AG04450 (cell line): ENCODE results near the gene SYF2. TPM values are rescaled to one million over a fixed set of nuclear protein-coding genes. Genes with fewer than 3 reads are reported as not detected.

Experiments used
- CTCF ChIA-PET: fragments of 300-600, 350-600 bp; formaldehyde crosslinking; extraction: SDS; loops from one replicate; lab custom pipeline; 2022; ENCODE audit warnings: antibody characterized with exemption, inconsistent platforms; lab: Charles Lee
- POLR2A ChIA-PET: fragments of 350-600 bp; formaldehyde crosslinking; extraction: SDS; loops from one replicate; lab custom pipeline; 2021; ENCODE audit warnings: antibody characterized with exemption, inconsistent platforms; lab: Yijun Ruan, JAX
- DNase-seq: peaks from one replicate; pipeline ENCODE4 v3.0.0-alpha.2; 2011; ENCODE audit warnings: low read depth, low spot score
- H3K27ac ChIP-seq: one replicate; pipeline ENCODE4 v1.5.1; 2012; ENCODE audit warnings: low read depth, low read length, control low read depth
- H3K27me3 ChIP-seq: one replicate; pipeline ENCODE4 v1.6.0; 2012; ENCODE audit warnings: low read length; ENCODE audit not compliant: control insufficient read depth, insufficient read depth
- H3K4me3 ChIP-seq: 2 replicates; pipeline ENCODE4 v1.5.1; 2011; ENCODE audit warnings: mild to moderate bottlenecking, low read depth, low read length, control low read depth
- H3K9me3 ChIP-seq: 2 replicates; pipeline ENCODE4 v1.5.1; 2012; ENCODE audit warnings: low read length; ENCODE audit not compliant: control insufficient read depth, insufficient read depth
- CTCF ChIP-seq: IDR thresholded peaks from 2 replicates; pipeline ENCODE4 v1.5.1; 2011; ENCODE audit warnings: low read depth, low read length, control low read depth, inconsistent platforms
- polyA plus RNA-seq: library from polyadenylated mRNA; depleted of rRNA; stranded (reverse); fragments of >200 nt; gene quantifications from 2 replicates; pipeline ENCODE4 v1.2.3, GENCODE V29; 2011; rRNA removed

The SYF2 gene
- polyA plus RNA-seq, 1 experiment = 48.3 TPM

GRCh38 chr1:25174730-25175612, 57.3 kb downstream of the SYF2 start:
- CTCF ChIA-PET = no interaction called here

GRCh38 chr1:25174363-25174729, 58.0 kb downstream of the SYF2 start:
- Histone ChIP-seq H3K4me3 (no peak overlapping the region), H3K27ac (no peak overlapping the region), H3K27me3 (peaks cover 4% of the 10 kb centered on the region), H3K9me3 (no peaks in the 10 kb centered on the region)
- ChIA-PET POLR2A (no interaction called here), CTCF (no interaction called here)
- no peak for TF ChIP-seq CTCF
- no peak for DNase-seq

More at GRCh38 chr1:25174730-25175612, 57.3 kb downstream of the SYF2 start:
- POLR2A ChIA-PET = no interaction called here
- H3K27me3 ChIP-seq = peaks cover 2% of the 10 kb centered on the region
- DNase-seq = no peak
- TF ChIP-seq CTCF = no peak
- no peak overlapping the region for H3K4me3 ChIP-seq
- H3K9me3 ChIP-seq = no peaks in the 10 kb centered on the region
- H3K27ac ChIP-seq = no peak overlapping the region

- ChIA-PET POLR2A (no interaction called here), CTCF (no interaction called here)
- TF ChIP-seq CTCF = no peak
- no peak for DNase-seq
- Histone ChIP-seq H3K27me3 (peaks cover 7% of the 10 kb centered on the region), H3K4me3 (no peak overlapping the region), H3K9me3 (no peaks in the 10 kb centered on the region), H3K27ac (no peak overlapping the region)
These were observed 58.4 kb downstream of the SYF2 start for GRCh38 chr1:25173809-25174340.

Other genes with a start within 250 kb of the SYF2 start
- gene RSRP1, start 15.0 kb upstream of the SYF2 start, polyA plus RNA-seq = 49.7 and 65.7 TPM in 2 replicates
- gene RHD, start 40.0 kb upstream of the SYF2 start, polyA plus RNA-seq = not detected in 2 replicates
- gene TMEM50A, start 105.8 kb upstream of the SYF2 start, polyA plus RNA-seq = 103 and 134 TPM in 2 replicates
- 0.25 and 0.42 TPM in 2 replicates for gene RHCE, start 188.3 kb upstream of the SYF2 start, polyA plus RNA-seq
- gene MACO1, start 198.4 kb upstream of the SYF2 start, polyA plus RNA-seq = 11.6 and 16.7 TPM in 2 replicates